ENCODE measurements around the gene HGD. TPM values are rescaled to one million over a fixed set of nuclear protein-coding genes. Genes with fewer than 3 reads are reported as not detected.
A peak's percentile ranks its signal among the peaks of the same experiment; 100 is the strongest.

Gene HGD
- total RNA-seq, 4 donors from 2014 or later, result 20.9 to 87.7 (median 73.2) TPM

GRCh38 chr3:120599211-120599610 lies 82.8 kb downstream of the HGD start:
- H3K27me3 ChIP-seq, result no peaks in the 10 kb centered on the region
- H3K9me3 ChIP-seq, result no peaks in the 10 kb centered on the region
- peaks cover 9 to 44% (median 29%) of the 10 kb centered on the region in 4 donors for H3K4me1 ChIP-seq
- H3K36me3 ChIP-seq, result peaks cover 0 to 22% (median 2%) of the 10 kb centered on the region in 4 donors
- WGBS, 2 donors (ENCODE audit: low coverage in 1 of 2), result 63 to 72% methylated on average over 3 of the region's 3 CpGs
- H3K27ac ChIP-seq, result peak overlapping the region in 1 of 4 donors; percentile 2
- TF ChIP-seq POLR2AphosphoS5 (IDR thresholded peaks at IDR 0.05) (no peak), CTCF (IDR thresholded peaks at IDR 0.05) (no peak), POLR2A (IDR thresholded peaks at IDR 0.05) (no peak), EP300 (IDR thresholded peaks at IDR 0.05; ENCODE audit: low read depth) (no peak)
- intact Hi-C loops (cut with DNase I; ENCODE audit: low total_unique reads), result no loop called here
- in situ Hi-C loops (cut with MboI; ENCODE audit: low pct_ligation_motif_present in 1 of 4, low pct_unique_long_range_greater_than_20kb in 1 of 4, low sequenced_read_pairs in 3 of 4), result loop anchor here in 1 of 4 donors (25.0 kb wide), 1 partner anchor 138 kb away; the partner anchor contains the start of genes GTF2E1 and RABL3
- H3K4me3 ChIP-seq, result no peak overlapping the region
- DNase-seq, result no peak

- H3K4me1 ChIP-seq, result peaks cover 9 to 44% (median 29%) of the 10 kb centered on the region in 4 donors
- no peak for DNase-seq
- in situ Hi-C loops (cut with MboI; ENCODE audit: low pct_ligation_motif_present in 1 of 4, low pct_unique_long_range_greater_than_20kb in 1 of 4, low sequenced_read_pairs in 3 of 4), result loop anchor here in 1 of 4 donors (25.0 kb wide), 1 partner anchor 140 kb away; the partner anchor contains the start of genes GTF2E1 and RABL3
- H3K27me3 ChIP-seq, result no peaks in the 10 kb centered on the region
- H3K4me3 ChIP-seq, result peak overlapping the region in 3 of 4 donors; percentile 68 to 80 (median 72)
- peak overlapping the region; percentile 91 to 94 (median 92) for H3K27ac ChIP-seq
- WGBS, 2 donors (ENCODE audit: low coverage in 1 of 2), result 8 to 31% methylated on average over 1 of the region's 1 CpG
- no peaks in the 10 kb centered on the region for H3K9me3 ChIP-seq
- TF ChIP-seq CTCF (IDR thresholded peaks at IDR 0.05) (no peak), POLR2A (IDR thresholded peaks at IDR 0.05) (no peak), POLR2AphosphoS5 (IDR thresholded peaks at IDR 0.05) (no peak), EP300 (IDR thresholded peaks at IDR 0.05; ENCODE audit: low read depth) (no peak)
- H3K36me3 ChIP-seq, result peaks cover 0 to 22% (median 2%) of the 10 kb centered on the region in 4 donors
- intact Hi-C loops (cut with DNase I; ENCODE audit: low total_unique reads), result no loop called here
Observed at GRCh38 chr3:120597445-120598049, 84.5 kb downstream of the HGD start.

GRCh38 chr3:120596853-120597223 lies 85.2 kb downstream of the HGD start:
- WGBS, 2 donors (ENCODE audit: low coverage in 1 of 2), result 18 to 24% methylated on average over 3 of the region's 3 CpGs
- H3K36me3 ChIP-seq, result peaks cover 0 to 15% (median 2%) of the 10 kb centered on the region in 4 donors
- no peaks in the 10 kb centered on the region for H3K9me3 ChIP-seq
- no peak for TF ChIP-seq EP300 (IDR thresholded peaks at IDR 0.05; ENCODE audit: low read depth)
- in situ Hi-C loops (cut with MboI; ENCODE audit: low pct_ligation_motif_present in 1 of 4, low pct_unique_long_range_greater_than_20kb in 1 of 4, low sequenced_read_pairs in 3 of 4), result loop anchor here in 1 of 4 donors (25.0 kb wide), 1 partner anchor 140 kb away; the partner anchor contains the start of genes GTF2E1 and RABL3
- H3K27me3 ChIP-seq, result no peaks in the 10 kb centered on the region
- peak overlapping the region; percentile 68 to 80 (median 74) for H3K4me3 ChIP-seq
- intact Hi-C loops (cut with DNase I; ENCODE audit: low total_unique reads), result no loop called here
- DNase-seq, result no peak
- peak overlapping the region; percentile 91 to 94 (median 92) for H3K27ac ChIP-seq
- H3K4me1 ChIP-seq, result peaks cover 9 to 44% (median 29%) of the 10 kb centered on the region in 4 donors

- peaks cover 9 to 44% (median 29%) of the 10 kb centered on the region in 4 donors for H3K4me1 ChIP-seq
- 0 to 1% methylated on average over 9 to 53 of the region's 53 CpGs for WGBS, 2 donors (ENCODE audit: low coverage in 1 of 2)
- in situ Hi-C loops (cut with MboI; ENCODE audit: low pct_ligation_motif_present in 1 of 4, low pct_unique_long_range_greater_than_20kb in 1 of 4, low sequenced_read_pairs in 3 of 4) (loop anchor here in 1 of 4 donors (25.0 kb wide), 1 partner anchor 141 kb away; the partner anchor contains the start of genes GTF2E1 and RABL3), intact Hi-C loops (cut with DNase I; ENCODE audit: low total_unique reads) (no loop called here)
- H3K27ac ChIP-seq, result peak within 1 kb of the TSS; percentile 91 to 94 (median 92)
- peaks cover 0 to 9% (median 1%) of the 10 kb centered on the region in 4 donors for H3K36me3 ChIP-seq
- peak; percentile 97 for DNase-seq
- no peaks in the 10 kb centered on the region for H3K27me3 ChIP-seq
- no peak for TF ChIP-seq EP300 (IDR thresholded peaks at IDR 0.05; ENCODE audit: low read depth)
- peak; percentile 70 to 92 (median 84) for TF ChIP-seq POLR2AphosphoS5 (IDR thresholded peaks at IDR 0.05)
- TF ChIP-seq POLR2A (IDR thresholded peaks at IDR 0.05), result peak; percentile 89
- H3K4me3 ChIP-seq, result peak within 1 kb of the TSS; percentile 68 to 80 (median 74)
- no peaks in the 10 kb centered on the region for H3K9me3 ChIP-seq
Observed at GRCh38 chr3:120596116-120596852, 85.8 kb downstream of the HGD start, which contains the start of gene NDUFB4. Gene NDUFB4 (plus strand): TSS chr3:120596336. CDS start chr3:120596360, 24 bp downstream.
